Left ventricle myocardium inferior (tissue), 1 donor: ENCODE measurements around the gene TFAM. TPM values are rescaled to one million over a fixed set of nuclear protein-coding genes. Genes with fewer than 3 reads are reported as not detected.

ENCODE experiments used
- DNase-seq: peaks from one replicate; pipeline ENCODE4 v3.0.0-alpha.2; 2020
- H3K27ac ChIP-seq: fragments of 200-600 bp; replicated peaks from 2 replicates; pipeline ENCODE4 v1.8.0; 2021
- H3K27me3 ChIP-seq: fragments of 200-600 bp; 2 replicates; pipeline ENCODE4 v1.8.0; 2021; ENCODE audit warnings: low read depth
- H3K36me3 ChIP-seq: fragments of 200-600 bp; 2 replicates; pipeline ENCODE4 v1.8.0; 2021
- H3K4me1 ChIP-seq: fragments of 200-600 bp; 2 replicates; pipeline ENCODE4 v1.8.0; 2021
- H3K4me3 ChIP-seq: fragments of 200-600 bp; 2 replicates; pipeline ENCODE4 v1.8.0; 2021; ENCODE audit warnings: mild to moderate bottlenecking, moderate library complexity
- H3K9me3 ChIP-seq: fragments of 200-600 bp; replicated peaks from 2 replicates; pipeline ENCODE4 v1.8.0; 2021
- intact Hi-C: fragments of 100-400 bp; cut with micrococcal nuclease; formaldehyde crosslinking; loops from one replicate; pipeline ENCODE4 v1.11.0; 2022
- total RNA-seq: library from RNA; stranded (reverse); fragmentation: NEBNext Ultra II Directional; extraction: Animal tissue kit (Norgen Biotek cat#: 25700); gene quantifications from one replicate; pipeline ENCODE4 v1.2.1, GENCODE V29; 2021
- TF ChIP-seq, protein P1 (sequence below): fragments of 200-600 bp; IDR thresholded peaks from 2 replicates; pipeline ENCODE4 v1.8.0; 2021; ENCODE audit warnings: antibody characterized with exemption, mild to moderate bottlenecking, borderline replicate concordance
- donor health status: DM: no; HTN: yes; CAD: no; lungs with severe emphysema.

TFAM gene
- total RNA-seq, 1 donor from 2014 or later, result 29.8 TPM

DNA sequence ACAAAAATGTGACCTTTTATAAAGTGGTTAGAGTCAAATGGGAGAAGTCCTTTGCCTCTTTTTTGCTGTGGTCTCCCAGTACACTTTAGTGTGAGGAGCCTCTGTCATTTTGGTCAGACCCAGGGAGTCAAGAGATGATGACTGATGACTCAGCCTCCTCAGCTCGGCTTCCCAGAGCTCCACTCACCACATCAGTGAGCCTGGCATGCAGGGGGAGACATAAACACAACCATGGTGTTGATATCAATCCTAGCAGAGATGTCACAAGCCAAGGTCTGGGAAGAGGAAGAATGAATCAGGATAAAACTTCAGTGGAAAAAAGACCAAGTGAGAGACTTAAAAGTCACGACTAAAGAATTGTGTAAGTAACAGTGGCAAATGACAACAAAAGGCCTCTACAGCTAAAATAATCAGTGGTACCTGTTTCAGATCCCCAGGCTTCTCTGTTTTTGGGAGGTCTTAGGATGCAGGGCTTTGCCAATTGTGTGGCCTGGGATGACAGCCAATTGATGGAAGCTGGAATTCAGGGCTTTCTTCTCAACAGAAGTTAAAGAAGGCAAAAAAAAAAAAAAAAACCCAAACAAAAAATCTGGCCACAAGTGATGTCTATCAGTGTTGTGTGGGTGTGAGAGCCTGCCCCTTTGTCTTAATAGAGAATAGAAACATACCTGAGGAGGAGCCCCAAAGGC is 50.2 kb downstream of the TFAM start:
- intact Hi-C loops, result no loop called here
- Histone ChIP-seq H3K36me3 (no peaks in the 10 kb centered on the region), H3K27ac (no peak overlapping the region), H3K4me3 (no peak overlapping the region), H3K27me3 (peaks cover 6% of the 10 kb centered on the region), H3K4me1 (peaks cover 7% of the 10 kb centered on the region), H3K9me3 (peaks cover 11% of the 10 kb centered on the region)
- TF ChIP-seq, protein P1, sequence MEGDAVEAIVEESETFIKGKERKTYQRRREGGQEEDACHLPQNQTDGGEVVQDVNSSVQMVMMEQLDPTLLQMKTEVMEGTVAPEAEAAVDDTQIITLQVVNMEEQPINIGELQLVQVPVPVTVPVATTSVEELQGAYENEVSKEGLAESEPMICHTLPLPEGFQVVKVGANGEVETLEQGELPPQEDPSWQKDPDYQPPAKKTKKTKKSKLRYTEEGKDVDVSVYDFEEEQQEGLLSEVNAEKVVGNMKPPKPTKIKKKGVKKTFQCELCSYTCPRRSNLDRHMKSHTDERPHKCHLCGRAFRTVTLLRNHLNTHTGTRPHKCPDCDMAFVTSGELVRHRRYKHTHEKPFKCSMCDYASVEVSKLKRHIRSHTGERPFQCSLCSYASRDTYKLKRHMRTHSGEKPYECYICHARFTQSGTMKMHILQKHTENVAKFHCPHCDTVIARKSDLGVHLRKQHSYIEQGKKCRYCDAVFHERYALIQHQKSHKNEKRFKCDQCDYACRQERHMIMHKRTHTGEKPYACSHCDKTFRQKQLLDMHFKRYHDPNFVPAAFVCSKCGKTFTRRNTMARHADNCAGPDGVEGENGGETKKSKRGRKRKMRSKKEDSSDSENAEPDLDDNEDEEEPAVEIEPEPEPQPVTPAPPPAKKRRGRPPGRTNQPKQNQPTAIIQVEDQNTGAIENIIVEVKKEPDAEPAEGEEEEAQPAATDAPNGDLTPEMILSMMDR, result no peak
- peak; percentile 17 for DNase-seq

DNA sequence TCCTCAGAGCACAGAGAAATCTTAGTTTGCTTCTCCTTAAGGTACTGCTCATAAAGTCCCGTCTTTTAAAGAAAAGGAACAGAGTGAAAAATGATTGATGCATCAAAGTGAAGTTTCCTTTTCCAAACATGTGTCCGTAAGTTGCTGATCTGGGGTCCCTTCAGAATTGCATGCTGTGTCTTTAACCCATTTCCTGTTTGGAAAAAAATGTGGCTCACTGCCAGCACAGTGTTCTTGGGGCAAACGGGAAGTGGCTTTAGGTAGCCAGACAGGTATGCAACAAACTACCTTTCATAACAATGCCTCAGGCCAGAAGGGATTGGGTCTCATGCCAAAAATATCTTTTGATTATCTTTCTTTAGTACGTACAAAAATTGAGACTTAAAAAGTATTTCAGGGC is 50.9 kb downstream of the TFAM start:
- intact Hi-C loops, result no loop called here
- Histone ChIP-seq H3K4me1 (peaks cover 7% of the 10 kb centered on the region), H3K36me3 (no peaks in the 10 kb centered on the region), H3K27ac (no peak overlapping the region), H3K9me3 (peaks cover 17% of the 10 kb centered on the region), H3K4me3 (no peak overlapping the region), H3K27me3 (peaks cover 6% of the 10 kb centered on the region)
- TF ChIP-seq, protein P1, result no peak
- DNase-seq, result no peak

DNA sequence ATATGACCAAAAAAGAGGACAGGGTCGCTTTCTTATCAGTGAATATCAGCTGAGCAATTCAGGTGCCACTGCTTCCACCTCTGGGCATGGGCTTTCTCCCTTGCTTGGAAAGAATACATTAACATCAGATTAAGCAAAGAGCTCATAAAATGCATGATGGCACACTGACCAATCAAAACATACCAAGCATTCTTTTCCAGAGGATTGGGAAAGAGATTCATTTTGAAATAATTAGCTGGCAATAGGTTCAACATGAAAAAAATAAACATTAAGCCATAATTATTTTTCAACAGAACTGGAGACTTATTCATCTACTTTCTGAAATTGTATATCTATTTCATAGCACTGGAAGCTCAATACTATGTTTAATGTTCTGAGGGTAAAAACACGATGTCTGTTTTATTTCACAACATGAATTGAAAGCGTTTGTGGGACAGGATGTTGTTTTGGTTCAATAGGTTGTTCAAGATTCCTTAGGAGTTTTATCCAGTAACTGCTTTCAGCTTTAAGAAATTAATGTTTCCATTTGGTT is 53.2 kb downstream of the TFAM start:
- TF ChIP-seq, protein P1, result no peak
- intact Hi-C loops, result no loop called here
- Histone ChIP-seq H3K36me3 (no peaks in the 10 kb centered on the region), H3K4me3 (no peak overlapping the region), H3K27me3 (no peaks in the 10 kb centered on the region), H3K9me3 (peaks cover 19% of the 10 kb centered on the region), H3K27ac (no peak overlapping the region), H3K4me1 (peaks cover 7% of the 10 kb centered on the region)
- no peak for DNase-seq

DNA sequence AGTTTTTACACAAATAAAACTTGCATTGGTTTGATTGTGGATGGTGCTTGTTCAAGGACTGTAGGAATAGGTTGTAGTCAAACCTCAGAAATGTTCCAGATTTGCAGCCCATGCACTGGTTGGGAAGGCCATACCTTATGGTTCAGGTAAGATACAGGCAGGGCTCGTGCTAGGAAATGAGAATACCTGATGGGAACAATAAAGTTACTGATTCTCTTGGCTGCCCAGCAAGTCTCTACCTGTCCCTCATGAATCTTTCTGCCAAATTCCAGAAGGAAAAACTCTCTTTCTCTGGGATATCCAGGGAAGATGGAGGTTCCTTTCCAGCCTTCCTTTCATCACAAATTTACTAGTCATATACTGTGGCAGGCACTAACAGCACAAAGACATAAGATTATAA is 53.8 kb downstream of the TFAM start:
- no peaks in the 10 kb centered on the region for H3K36me3 ChIP-seq
- H3K27ac ChIP-seq, result no peak overlapping the region
- DNase-seq, result no peak
- no peaks in the 10 kb centered on the region for H3K27me3 ChIP-seq
- intact Hi-C loops, result no loop called here
- no peak overlapping the region for H3K4me3 ChIP-seq
- peaks cover 7% of the 10 kb centered on the region for H3K4me1 ChIP-seq
- TF ChIP-seq, protein P1, result no peak
- H3K9me3 ChIP-seq, result peaks cover 19% of the 10 kb centered on the region

DNA sequence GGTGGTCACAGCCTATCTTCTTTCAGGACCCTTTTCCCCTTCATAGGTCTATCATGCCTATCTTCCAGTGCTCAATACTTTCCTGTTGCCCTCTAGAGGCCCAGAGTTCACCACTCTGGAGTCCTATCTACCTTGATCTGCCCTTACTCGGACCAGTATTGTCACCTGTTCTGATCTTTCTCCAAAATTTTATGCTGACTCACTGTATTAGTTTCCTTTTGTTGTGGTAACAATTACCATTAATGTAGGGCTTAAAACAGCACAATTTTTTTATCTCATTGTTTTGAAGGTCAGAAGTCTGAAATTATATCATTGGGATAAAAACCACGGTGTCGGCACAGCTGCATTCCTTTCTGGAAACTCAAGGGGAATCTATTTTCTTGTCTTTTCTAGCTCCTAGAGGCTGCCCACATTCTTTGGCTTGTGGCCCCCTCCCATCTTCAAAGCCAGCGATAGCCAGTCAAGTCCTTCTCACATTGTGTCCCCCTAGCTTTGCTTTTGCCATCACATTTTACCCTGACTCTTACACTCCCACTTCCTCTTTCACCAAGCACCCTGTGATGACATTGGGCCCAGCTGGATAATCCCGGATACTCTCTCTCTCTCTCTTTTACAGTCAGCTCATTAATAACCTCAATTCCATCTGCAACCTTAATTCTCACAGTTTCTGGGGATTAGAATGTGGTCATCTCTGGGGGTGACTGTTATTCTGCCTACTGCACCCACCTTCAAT is 54.6 kb downstream of the TFAM start:
- intact Hi-C loops, result no loop called here
- H3K27ac ChIP-seq, result no peak overlapping the region
- H3K9me3 ChIP-seq, result peaks cover 19% of the 10 kb centered on the region
- TF ChIP-seq, protein P1, result no peak
- no peak overlapping the region for H3K4me3 ChIP-seq
- H3K27me3 ChIP-seq, result no peaks in the 10 kb centered on the region
- no peaks in the 10 kb centered on the region for H3K36me3 ChIP-seq
- DNase-seq, result no peak
- peaks cover 7% of the 10 kb centered on the region for H3K4me1 ChIP-seq
